NCI-H146 treated with DMSO at 0.1 percent for 48 hours (cell line): ENCODE results near the gene C10orf95.

Experiments used
- DNase-seq: peaks from one replicate; lab custom pipeline; 2025; ENCODE audit not compliant: unreplicated experiment; lab: John Stamatoyannopoulos, UW

The C10orf95 gene

GRCh38 chr10:102418622-102419268 lies 32.6 kb downstream of the C10orf95 start, which contains the start of gene PSD:
TSS of gene PSD (minus strand) at chr10:102418785. CDS start at chr10:102417038, 1,747 bp downstream.
- DNase-seq: peak; percentile 81

DNA sequence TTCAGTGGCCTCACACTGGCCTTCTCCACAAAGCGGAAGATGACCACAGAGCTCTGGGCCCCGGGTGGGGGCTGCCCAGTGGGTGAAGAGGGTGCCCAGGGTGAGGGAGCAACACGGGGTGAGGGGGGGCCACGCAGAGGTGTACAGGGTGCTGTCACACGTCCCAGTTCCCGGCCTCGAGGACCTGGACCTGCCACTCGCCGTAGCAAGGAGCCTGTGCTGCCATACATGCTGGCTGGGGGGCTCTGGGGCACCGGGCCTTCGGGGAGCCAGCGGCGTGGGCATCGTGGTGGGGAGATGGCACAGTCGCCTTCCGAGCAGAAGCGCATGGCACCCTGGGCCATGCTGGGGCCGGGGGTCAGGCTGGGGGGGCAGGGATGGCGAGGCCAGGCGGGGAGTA lies 34.6 kb downstream of the C10orf95 start:
- no peak for DNase-seq

DNA sequence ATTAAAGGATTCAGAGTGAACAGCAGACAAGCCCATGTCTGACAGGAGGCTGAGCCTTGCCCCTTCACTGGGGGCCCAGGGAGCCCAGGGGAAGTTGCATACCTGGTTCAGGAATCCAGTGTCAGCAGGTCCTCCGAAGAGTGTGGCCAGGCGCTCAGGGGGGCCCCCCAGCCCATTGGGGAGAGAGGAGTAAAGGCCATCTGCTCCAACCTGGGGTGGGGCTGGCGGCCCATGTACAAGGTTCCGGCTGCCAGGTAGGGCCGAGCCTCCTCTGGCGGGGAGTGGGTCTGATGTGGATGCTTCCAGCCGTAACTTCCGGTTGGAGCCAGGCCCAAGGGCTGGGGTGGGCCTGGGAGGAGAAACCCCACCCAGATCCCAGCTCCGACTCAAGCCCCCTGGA lies 35.1 kb downstream of the C10orf95 start:
- no peak for DNase-seq

GRCh38 chr10:102414749-102415148 lies 36.6 kb downstream of the C10orf95 start:
- no peak for DNase-seq

DNA sequence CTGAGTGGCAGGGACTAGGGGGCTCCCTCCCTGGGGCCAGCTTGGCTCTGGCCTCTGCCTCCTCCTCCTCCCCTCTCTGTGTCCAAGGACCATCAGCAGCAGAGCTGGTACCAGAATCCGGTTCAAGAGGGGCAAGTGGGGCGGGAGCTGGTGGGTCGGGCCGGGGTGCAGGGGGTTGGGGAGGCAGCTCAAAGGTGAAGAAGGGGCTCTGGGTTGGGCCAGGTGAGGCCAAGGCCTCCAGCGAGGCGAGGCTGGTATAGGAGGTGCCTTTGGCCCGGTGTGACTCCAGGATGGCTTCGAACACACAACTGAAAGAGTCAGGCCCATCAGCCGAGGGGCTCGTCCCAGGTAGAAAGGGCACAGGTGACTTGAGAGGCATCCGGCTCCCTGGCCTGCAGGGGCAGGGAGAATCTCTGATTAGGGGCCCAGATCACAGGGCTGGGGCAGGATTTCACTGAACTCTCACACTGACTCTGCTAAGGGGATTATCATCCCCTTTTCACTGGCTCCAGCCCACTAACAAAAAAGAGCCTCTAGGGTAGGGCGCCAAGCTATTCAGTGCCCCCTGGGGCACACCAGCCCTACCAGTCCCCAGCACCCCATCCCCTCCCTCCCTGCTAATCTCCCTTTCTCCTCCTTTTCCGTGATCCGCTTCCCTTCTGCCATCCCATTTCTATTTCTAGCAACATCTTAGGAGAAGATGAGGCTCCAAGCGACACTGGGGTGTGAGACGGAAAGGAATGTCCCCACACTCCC lies 37.4 kb downstream of the C10orf95 start:
- no peak for DNase-seq

DNA sequence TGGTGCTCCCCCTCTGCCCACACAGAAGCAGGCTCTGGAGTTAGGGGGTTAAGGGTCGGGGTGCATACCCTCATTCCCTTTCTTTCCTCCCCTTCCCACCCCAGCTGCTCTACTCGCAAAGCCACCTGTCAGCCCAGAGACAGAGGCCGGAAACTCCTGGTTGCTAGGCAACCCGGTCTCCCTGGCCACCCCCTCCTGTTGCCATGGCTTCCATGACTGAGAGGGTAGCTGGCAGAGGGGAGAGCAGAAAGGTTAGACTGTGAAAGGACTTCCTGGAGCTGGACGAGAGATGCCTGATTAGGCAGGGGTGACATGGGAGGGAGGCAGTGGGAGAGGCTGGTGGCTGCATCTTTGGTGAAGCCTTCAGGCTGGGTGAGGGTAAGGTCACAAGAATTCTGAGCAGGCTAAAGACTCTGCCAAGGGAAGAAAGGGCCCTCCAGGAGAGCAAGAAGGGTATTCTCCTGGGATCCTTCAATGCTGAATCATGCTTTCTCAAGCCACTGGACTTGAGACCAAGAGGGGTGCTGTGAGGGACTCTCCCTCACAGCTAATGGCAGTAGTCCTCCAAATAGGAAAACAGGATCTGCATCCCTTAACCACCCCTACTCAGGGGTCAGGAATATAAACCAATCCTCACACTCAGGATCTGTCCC lies 38.2 kb downstream of the C10orf95 start:
- peak; percentile 73 for DNase-seq

DNA sequence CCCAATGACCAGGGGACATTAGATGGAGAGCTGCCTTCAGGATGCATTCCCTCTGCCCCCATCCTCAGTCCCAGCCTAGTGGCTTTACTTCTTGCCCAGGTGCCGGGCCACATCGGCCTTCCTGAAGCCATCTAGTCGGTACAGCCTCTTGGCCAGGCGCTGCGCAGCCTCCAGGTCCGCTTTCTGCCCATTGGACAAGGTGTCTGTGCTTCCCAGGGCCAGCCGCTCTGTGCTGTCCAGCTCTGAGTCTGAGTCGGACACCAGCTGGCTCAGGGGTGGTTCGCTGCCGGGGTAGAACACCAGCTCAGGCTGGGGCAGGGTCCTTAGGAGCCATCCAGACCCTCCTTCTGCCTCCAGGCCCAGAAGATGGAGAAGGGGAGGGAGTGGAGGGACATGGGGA lies 39.0 kb downstream of the C10orf95 start:
- no peak for DNase-seq

GRCh38 chr10:102411341-102412255 lies 39.7 kb downstream of the C10orf95 start:
- no peak for DNase-seq

- no peak for DNase-seq
These were observed 40.8 kb downstream of the C10orf95 start for GRCh38 chr10:102410429-102411073.

- no peak for DNase-seq
These were observed 41.5 kb downstream of the C10orf95 start for GRCh38 chr10:102409604-102410428.

GRCh38 chr10:102408728-102409603 lies 42.4 kb downstream of the C10orf95 start:
- peak; percentile 37 for DNase-seq

- no peak for DNase-seq
These were observed 43.1 kb downstream of the C10orf95 start for GRCh38 chr10:102408131-102408727.

DNA sequence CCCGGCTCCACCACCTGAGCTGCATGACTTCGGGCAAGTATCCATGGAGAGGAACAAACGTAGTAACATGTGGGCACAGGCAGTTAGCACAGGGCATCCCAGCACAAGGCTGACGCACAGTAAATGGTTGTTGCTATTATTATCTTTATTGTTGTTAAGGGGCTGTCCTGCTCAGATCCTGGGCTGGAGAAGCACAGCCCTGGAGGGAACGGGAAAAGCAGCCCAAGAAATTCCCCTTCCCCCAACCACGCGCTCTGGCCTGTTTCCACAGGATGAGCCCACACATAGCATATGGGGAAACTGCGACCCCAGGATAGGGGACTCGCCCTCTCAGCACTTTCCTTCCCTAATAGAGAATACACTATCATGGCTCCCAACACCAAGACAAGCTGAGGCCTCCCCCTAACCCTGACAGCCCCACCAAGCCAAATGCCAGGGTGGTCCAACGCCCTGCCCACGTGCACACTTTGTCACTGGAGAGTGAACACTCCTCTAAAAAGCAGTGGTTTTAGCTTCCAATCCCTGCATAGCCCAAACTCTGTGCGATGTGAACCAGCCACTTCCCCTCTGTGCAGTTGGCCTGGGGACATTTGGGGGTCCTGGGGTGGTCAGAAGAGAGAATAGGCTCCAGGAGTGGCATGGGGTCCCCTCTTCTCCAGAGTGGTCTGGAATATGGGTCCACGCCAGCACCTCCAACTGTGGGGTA lies 43.8 kb downstream of the C10orf95 start:
- no peak for DNase-seq

- no peak for DNase-seq
These were observed 44.5 kb downstream of the C10orf95 start for GRCh38 chr10:102406815-102407214.

- no peak for DNase-seq
These were observed 45.7 kb downstream of the C10orf95 start for GRCh38 chr10:102405632-102406031.

- no peak for DNase-seq
These were observed 46.2 kb downstream of the C10orf95 start for GRCh38 chr10:102405108-102405571.

GRCh38 chr10:102404361-102405107 lies 46.8 kb downstream of the C10orf95 start:
- DNase-seq: no peak
